ENCODE measurements around the gene ITPK1.

Gene ITPK1

DNA sequence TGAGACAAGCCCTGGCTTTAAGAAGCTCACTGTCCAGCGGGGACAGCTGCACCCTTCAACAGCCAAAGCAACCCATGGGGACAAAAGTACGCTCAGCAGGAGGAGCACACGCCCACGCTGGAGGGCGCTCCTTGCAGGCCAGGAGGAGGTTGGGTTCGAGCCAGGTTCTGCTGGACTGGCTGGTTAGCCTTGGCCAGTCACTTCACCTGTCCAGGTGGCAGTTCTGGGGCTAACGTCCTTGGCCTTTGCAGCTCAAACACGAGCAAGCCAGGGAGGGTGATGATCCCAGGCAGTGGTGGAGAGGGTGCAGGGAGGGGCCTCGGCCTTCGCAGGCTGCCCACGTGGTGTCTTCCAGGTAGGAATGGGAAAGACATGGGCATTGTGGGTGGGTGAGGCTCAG, 179.6 kb downstream of the ITPK1 start:
- no peak for DNase-seq (ENCODE audit: low spot score)

DNA sequence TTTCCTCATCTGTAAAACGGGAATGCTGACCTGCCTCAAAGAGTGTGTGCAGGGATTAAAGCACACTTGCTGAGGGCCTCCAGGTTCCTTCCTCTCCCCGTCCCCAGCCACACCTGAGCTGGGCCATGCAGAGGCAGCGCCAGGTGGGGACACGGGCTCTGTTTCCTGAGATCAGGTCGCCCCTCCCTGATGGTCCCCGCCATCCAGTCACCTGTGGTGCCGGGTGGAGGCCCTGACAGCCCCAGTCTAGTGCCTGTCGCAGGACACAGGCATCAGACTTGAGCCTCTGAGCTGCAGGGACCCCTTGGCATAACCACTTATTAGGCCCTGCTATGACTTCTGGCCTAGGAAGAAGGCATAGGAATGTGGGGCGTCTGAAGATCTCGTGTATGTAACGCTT, 180.3 kb downstream of the ITPK1 start:
- DNase-seq (ENCODE audit: low spot score): no peak

DNA sequence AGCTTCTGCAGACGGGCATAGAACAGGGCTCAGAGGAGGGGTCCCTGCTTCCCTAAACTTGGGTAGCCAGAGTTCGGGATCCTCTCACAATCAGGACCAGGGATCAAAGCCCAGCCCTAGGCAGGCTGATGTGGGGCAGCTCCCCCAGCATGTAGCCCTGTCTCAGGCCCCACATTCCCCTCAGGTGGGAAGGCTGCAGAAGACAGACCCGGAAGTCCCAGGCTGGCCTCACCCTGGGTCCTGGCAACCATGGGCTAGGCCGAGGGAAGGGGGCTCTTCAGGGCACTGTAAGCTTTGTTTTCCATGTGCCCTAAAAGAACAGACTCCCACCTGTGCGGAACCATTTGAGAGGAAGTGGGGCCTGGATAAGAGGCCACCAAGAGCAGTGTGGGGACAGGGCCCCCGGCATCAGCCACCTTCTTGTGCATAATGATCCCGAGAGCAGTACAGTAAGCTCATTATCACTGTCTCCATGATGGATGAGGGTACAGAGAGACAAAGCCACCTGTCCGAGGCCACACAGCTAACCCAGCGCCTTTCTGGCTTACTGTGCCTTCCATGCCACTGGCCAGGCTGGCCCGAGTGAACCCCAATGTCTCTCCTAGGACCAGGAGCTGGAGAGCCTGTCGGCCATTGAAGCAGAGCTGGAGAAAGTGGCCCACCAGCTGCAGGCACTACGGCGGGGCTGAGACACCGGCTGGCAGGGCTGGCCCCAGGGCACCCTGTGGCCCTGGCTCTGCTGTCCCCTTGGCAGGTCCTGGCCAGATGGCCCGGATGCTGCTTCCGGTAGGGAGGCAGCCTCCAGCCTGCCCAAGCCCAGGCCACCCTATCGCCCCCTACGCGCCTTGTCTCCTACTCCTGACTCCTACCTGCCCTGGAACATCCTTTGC, 181.3 kb downstream of the ITPK1 start:
- no peak for DNase-seq (ENCODE audit: low spot score)

DNA sequence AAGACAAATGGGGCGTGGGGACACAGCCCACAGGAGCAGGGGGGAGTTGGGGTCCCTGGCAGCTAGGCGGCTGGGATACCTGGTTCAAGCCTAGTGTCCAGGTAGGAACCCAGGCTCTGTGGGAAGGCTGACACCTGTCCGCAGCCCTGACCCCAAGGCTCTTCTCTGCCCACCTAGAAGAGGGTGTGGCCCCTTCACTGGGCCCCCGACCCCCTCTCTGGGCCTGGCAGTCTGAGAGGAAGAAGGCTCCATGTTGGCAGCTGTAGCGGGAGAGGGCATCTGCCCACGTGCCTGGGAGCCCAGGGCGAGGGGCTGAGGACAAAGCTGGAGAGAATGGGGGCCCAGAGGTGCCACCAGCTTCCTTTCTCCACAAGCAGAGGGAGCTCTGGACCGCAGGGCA, 182.2 kb downstream of the ITPK1 start:
- DNase-seq (ENCODE audit: low spot score): no peak

DNA sequence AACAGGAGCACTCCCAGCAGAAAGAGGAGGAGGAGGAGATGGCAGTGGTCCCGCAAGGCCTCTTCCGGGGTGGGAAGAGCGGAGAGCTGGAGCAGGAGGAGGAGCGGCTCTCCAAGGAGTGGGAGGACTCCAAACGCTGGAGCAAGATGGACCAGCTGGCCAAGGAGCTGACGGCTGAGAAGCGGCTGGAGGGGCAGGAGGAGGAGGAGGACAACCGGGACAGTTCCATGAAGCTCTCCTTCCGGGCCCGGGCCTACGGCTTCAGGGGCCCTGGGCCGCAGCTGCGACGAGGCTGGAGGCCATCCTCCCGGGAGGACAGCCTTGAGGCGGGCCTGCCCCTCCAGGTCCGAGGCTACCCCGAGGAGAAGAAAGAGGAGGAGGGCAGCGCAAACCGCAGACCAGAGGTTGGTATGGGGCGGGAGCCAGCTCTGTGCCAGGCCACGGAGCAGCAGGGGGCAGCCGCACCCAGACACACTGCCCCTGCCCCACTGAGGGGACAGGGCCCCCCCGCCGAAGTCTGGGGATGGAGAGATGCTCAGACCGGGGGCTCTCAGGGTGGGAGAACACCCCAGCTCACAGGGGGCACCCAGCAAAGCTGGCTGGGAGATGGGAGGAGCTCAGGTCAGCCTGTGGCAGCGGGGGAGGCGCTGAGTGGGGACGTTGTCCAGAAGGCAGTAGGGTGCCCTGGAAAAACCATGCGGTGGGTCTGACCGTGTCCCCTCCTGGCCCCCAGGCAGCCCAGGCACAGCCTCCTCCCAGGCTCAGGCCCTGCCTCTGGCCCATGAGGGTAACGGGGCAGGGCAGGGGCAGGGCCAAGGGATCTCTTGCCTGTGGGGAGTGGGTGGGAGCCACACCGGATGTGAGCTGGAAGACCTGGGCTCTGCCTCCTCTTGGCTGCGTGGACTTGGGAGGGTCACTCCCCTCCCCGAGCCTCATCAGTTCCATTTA, 183.0 kb downstream of the ITPK1 start:
- no peak for DNase-seq (ENCODE audit: low spot score)

- DNase-seq (ENCODE audit: low spot score): no peak
These were observed 183.9 kb downstream of the ITPK1 start for GRCh38 chr14:92931681-92932447.

- no peak for DNase-seq (ENCODE audit: low spot score)
These were observed 184.8 kb downstream of the ITPK1 start for GRCh38 chr14:92930737-92931602.

- DNase-seq (ENCODE audit: low spot score): no peak
These were observed 185.8 kb downstream of the ITPK1 start for GRCh38 chr14:92929689-92930608.

DNA sequence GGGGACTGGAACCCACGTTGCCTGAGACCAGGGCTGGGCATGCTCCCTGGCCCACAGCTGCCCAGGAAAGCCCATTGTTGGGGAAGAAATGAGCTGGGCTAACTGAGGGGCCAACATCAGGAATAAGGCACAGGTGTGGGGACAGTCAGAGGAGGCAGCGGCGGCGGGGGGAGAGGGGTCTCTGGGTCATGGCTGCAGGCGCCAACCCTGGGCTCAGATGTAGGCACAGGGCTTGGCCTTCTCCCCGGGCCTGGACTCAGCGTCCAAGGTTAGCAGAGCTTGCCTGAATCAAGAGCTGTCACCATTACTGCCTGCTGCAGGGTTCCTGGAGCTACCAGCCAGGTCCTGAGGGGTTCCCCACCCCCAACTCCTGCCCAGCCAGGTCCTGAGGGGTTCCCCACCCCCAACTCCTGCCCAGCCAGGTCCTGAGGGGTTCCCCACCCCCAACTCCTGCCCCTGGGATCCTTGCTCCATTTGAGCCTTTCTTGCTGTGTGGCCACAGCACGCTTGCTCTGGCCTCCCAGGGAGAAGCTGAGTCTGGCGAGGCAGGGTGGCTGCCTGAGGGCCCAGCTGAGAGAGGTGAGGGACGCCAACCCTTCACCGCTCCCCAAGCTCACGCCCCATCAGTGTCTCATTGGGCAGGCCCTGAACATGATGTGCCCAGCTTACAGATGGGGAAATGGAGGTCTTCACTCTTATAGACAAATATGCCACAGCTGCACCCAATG, 186.6 kb downstream of the ITPK1 start:
- no peak for DNase-seq (ENCODE audit: low spot score)

GRCh38 chr14:92928258-92928629, 187.5 kb downstream of the ITPK1 start:
- DNase-seq (ENCODE audit: low spot score): no peak

GRCh38 chr14:92927349-92928257, 188.1 kb downstream of the ITPK1 start:
- DNase-seq (ENCODE audit: low spot score): no peak

DNA sequence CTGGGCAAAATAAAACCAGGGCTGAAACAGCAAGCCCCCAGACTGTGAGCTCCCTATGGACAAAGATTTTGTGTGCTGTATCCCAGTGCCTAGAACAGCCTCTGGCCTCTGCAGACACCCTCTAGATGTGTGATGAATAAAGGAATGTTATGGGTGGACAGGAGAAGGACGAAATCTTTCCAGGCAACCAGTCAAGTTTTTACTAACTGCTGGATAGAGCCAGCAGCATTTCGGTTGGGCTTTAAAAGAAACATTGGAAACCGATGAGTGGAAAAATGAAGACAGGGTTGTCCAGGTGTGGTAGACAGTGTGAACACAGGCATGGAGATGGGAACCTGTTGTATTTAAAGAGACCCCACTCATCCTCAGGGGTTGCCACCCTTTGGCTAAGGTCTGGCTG, 188.8 kb downstream of the ITPK1 start:
- DNase-seq (ENCODE audit: low spot score): no peak

DNA sequence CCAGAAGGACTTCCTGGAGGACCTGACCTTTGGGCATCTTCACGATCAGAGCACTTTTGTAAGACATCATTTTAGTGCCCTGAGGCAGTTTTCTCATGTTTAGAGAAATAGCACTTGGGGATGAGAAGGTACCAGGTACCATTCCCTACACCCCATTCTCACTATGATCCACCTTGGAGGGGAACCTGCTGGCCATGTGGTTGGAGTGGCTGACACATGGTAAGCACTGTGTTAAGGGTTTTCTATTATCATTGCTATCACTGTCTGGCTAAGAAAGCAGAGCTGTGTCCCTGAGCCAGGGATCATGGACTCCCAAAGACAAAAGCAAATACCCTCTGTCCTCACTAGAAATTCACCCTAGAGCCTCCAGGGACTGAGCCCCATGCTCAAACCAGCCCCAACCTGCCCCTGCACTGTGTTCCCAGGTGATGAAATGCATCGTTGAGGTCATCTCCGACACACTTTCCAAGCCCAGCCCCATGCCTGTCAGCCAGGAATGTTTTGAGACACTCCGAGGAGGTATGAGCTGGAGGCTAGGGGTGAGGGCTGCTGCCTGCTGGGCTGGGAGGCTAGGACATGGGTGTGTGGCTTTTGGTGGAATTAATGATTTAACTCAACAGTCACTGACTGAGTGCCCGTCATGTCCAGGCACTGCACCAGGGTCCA, 189.4 kb downstream of the ITPK1 start:
- DNase-seq (ENCODE audit: low spot score): no peak

DNA sequence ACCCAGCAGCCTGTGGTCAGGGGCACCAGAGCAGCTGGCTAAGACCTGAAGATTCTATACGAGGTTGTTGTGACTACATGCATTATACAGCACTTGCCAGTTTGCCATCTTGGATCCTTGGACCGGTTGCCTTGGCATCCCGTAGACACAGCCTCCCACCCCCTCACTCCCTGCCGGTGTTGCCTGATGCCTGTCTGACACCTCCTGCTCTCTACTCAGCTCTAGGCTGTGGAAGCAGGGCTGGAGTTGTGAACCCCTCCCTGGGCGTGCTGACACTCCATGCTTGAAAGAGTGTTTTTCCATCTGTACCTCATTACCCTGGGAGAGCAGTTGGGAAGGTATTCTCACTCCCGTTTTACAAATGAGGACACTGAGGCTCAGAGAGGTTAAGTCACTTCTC, 190.3 kb downstream of the ITPK1 start:
- DNase-seq (ENCODE audit: low spot score): no peak

DNA sequence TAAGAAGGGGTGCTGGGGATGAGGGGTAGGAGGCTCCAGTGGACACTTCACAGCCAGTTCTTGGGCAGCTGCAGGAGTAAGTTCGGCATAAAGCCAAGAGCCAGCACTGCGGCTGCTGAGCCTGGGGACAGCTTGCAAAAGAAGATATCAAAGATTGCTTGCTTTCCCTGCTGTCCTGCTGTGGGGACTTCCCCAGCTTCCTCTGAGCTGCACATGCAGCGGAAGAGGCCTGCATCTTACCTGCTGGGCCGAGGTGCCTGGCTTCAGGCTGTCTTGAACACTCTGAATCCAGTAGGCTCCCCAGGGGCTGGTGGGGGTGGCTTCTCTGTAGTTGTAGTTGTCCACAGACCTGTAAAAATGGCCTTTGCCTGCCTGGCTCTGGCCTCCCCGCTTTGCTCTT, 191.5 kb downstream of the ITPK1 start:
- DNase-seq (ENCODE audit: low spot score): peak; percentile 35

DNA sequence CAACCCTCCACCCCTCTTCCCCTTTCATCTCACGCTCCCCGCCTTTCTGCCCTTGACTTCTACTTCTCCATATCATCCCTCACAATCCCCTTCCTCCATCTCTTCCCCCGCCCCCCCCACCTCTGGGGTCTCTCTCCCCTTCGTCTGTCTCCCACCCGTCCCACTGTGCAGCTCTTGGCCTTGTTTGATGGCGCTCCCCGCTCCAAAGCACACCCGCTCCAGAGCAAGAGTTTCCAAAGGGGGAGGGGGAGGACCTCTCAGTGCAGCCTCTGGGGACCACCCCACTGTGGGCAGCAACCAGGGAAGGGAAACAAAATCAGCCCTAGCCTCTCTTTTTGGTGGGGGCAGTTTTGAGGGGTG, 192.0 kb downstream of the ITPK1 start:
- DNase-seq (ENCODE audit: low spot score): no peak

GRCh38 chr14:92922883-92923743, 192.6 kb downstream of the ITPK1 start, which contains the start of gene CHGA:
TSS of gene CHGA (plus strand) at chr14:92923150. CDS start at chr14:92923360, 210 bp downstream.
- peak; percentile 68 for DNase-seq (ENCODE audit: low spot score)

Measured in germinal center (tissue), 1 donor.